PC-9 (cell line): ENCODE data around the gene SERTAD3.

ENCODE experiments used
- CTCF ChIP-seq: fragments of 200-600 bp; sonication (generic); conservative IDR thresholded peaks from 2 replicates; pipeline ENCODE4 v1.6.1; 2017; ENCODE audit warnings: mixed run types, antibody characterized with exemption, mild to moderate bottlenecking, moderate library complexity
- EZH2 ChIP-seq: fragments of 200-600 bp; sonication (generic); IDR thresholded peaks from 2 replicates; pipeline ENCODE4 v1.8.0; 2017; ENCODE audit warnings: antibody characterized with exemption, low read depth

- TF ChIP-seq CTCF (no peak), EZH2 (no peak)
Measured at GRCh38 chr19:40469011-40469410, 24.9 kb upstream of the SERTAD3 start.
